ENCODE results near the gene RPLP2.
A peak's percentile ranks its signal among the peaks of the same experiment; 100 is the strongest.

The RPLP2 gene

DNA sequence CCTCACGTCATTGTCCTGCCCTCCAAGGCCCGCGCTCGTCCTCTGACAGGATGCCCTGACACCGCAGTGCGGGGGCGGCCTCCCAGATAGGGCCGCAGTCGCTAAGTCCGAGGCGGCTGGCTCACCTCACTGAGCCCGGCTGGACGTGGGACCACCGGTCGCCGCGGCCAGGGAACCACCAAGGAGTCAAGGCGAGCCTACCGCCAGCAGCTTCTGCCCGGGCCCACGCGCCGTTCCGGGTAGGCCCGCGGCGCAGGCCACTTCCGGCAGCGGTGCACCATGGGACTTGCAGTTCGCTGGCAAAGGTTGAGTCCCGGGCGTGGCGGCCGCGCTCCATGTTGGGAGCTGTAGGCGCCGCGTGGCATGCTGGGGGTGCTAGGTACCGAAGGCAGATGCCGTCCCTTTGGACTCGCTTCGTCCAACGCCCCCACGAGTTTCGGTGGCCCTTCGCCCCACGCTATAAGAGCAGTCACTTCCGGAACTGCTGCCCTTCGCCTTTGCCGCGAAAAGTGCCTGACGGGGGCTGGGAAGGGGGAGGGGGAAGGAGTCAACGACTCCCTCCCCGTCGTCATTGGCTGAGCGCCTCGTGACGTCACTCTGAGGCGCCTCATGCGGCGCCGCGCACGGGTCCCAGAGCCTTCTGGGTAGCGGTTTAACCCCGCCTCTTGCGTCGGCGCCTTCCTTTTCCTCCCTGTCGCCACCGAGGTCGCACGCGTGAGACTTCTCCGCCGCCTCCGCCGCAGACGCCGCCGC, at the start of gene RPLP2:
RPLP2 (plus strand) TSS at position 681 of the 753 bp plus-strand sequence. CDS start 268 bp downstream, outside the sequence.
- H3K9me3 Mint-ChIP-seq, result no peaks in the 10 kb centered on the region
- peak within 1 kb of the TSS; percentile 92 for H3K4me3 Mint-ChIP-seq
- peaks cover 51% of the 10 kb centered on the region for H3K4me1 Mint-ChIP-seq (ENCODE audit: low read depth)
- H3K27ac Mint-ChIP-seq, result peak within 1 kb of the TSS; percentile 97
- intact Hi-C loops (cut with micrococcal nuclease), result loop anchor here (1.0 to 5.0 kb wide), 2 partner anchors 10 to 33 kb away; partner anchors contain the start of genes POLR2L and TSPAN4
- H3K36me3 Mint-ChIP-seq (ENCODE audit: low read depth), result peaks cover 58% of the 10 kb centered on the region
- no peaks in the 10 kb centered on the region for H3K27me3 Mint-ChIP-seq

DNA sequence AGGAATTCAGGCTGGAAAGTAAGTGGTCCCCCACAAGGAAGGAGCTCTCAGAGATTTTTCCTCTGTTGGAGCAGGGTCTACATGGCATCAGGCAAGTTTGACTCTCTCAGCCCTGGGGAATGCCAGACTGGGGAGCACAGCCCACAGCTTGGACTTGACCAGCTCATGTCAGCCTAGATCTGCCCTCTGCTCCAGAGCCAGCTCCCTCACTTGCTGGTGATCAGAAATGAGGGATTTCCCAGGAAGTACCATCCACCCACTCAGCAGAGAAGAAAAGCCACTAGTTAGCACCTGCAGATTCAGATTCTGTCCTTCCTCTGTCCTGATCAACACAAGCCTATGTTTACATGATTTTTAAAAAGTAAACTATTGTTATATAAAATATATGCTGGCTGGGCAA, 49.5 kb upstream of the RPLP2 start:
- Mint-ChIP-seq H3K36me3 (ENCODE audit: low read depth) (peaks cover 100% of the 10 kb centered on the region), H3K9me3 (no peaks in the 10 kb centered on the region), H3K4me1 (ENCODE audit: low read depth) (peaks cover 18% of the 10 kb centered on the region), H3K27me3 (no peaks in the 10 kb centered on the region), H3K4me3 (no peak overlapping the region), H3K27ac (peak overlapping the region; percentile 34)
- intact Hi-C loops (cut with micrococcal nuclease), result no loop called here

DNA sequence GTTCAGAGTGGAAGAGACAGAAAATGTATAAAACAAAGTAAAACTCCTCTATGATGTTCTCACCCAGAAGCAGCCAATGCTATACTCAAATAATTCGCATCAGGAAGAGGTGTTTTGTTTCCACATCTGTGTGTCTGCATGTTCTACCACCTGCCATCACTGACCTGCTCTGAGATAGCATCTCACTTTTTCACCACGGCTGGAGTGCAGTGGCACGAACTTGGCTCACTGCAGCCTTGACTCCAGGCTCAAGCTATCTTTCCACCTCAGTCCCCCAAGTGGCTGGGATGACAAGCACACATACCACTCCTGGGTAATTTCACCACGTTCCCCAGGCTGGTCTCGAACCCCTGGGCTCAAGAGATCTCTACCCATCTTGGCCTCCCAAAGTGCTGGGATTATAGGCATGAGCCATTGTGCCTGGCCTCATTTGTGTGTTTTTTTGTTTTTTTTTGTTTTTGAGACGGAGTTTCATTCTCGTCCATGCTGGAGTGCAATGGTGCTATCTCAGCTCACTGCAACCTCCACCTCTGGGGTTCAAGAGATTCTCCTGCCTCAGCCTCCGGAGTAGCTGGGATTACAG, 48.1 kb upstream of the RPLP2 start:
- H3K36me3 Mint-ChIP-seq (ENCODE audit: low read depth), result peaks cover 100% of the 10 kb centered on the region
- H3K4me1 Mint-ChIP-seq (ENCODE audit: low read depth), result peaks cover 31% of the 10 kb centered on the region
- no peak overlapping the region for H3K4me3 Mint-ChIP-seq
- H3K27me3 Mint-ChIP-seq, result no peaks in the 10 kb centered on the region
- intact Hi-C loops (cut with micrococcal nuclease), result no loop called here
- no peaks in the 10 kb centered on the region for H3K9me3 Mint-ChIP-seq
- H3K27ac Mint-ChIP-seq, result no peak overlapping the region

- Mint-ChIP-seq H3K27ac (peak overlapping the region; percentile 42), H3K27me3 (no peaks in the 10 kb centered on the region), H3K9me3 (no peaks in the 10 kb centered on the region), H3K4me1 (ENCODE audit: low read depth) (peaks cover 41% of the 10 kb centered on the region), H3K36me3 (ENCODE audit: low read depth) (peaks cover 100% of the 10 kb centered on the region), H3K4me3 (no peak overlapping the region)
- intact Hi-C loops (cut with micrococcal nuclease), result no loop called here
These were observed 47.2 kb upstream of the RPLP2 start for GRCh38 chr11:762421-763072.

- peaks cover 99% of the 10 kb centered on the region for H3K36me3 Mint-ChIP-seq (ENCODE audit: low read depth)
- no peak overlapping the region for H3K4me3 Mint-ChIP-seq
- no peaks in the 10 kb centered on the region for H3K27me3 Mint-ChIP-seq
- intact Hi-C loops (cut with micrococcal nuclease), result no loop called here
- no peaks in the 10 kb centered on the region for H3K9me3 Mint-ChIP-seq
- peak overlapping the region; percentile 42 for H3K27ac Mint-ChIP-seq
- peaks cover 41% of the 10 kb centered on the region for H3K4me1 Mint-ChIP-seq (ENCODE audit: low read depth)
These were observed 46.7 kb upstream of the RPLP2 start for GRCh38 chr11:763073-763463.

DNA sequence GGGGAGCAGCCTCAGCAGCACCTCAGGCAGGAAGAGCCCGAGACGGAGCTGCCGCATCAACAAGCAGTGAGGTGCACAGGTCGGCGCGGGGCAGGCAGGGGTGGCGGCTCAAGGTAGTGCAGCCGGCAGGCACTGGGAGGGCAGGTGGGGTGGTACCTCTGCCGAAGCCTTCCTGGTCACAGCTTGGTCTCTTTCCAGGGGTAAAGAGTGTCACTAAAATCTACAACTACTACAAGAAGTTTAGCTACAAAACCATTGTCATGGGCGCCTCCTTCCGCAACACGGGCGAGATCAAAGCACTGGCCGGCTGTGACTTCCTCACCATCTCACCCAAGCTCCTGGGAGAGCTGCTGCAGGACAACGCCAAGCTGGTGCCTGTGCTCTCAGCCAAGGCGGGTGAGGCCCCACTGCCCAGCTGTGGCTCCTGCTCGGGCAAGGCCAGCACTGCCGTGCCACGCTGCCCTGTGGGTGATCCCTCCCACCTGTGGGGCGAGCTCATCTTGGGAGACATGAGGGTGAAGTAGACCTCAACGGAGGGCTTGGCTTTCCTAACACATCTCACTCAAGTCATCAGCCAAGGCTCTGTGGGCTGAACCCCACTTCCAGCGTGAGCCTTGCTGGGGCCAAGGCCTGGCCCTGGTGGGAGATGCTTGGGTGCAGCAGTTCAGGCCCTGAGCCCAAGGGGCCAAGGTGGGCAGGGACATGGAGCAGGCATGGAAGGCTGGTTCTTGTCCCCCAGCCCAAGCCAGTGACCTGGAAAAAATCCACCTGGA, 46.0 kb upstream of the RPLP2 start:
- intact Hi-C loops (cut with micrococcal nuclease), result no loop called here
- no peaks in the 10 kb centered on the region for H3K27me3 Mint-ChIP-seq
- no peak overlapping the region for H3K4me3 Mint-ChIP-seq
- H3K4me1 Mint-ChIP-seq (ENCODE audit: low read depth), result peaks cover 41% of the 10 kb centered on the region
- H3K27ac Mint-ChIP-seq, result peak overlapping the region; percentile 42
- peaks cover 96% of the 10 kb centered on the region for H3K36me3 Mint-ChIP-seq (ENCODE audit: low read depth)
- H3K9me3 Mint-ChIP-seq, result no peaks in the 10 kb centered on the region

DNA sequence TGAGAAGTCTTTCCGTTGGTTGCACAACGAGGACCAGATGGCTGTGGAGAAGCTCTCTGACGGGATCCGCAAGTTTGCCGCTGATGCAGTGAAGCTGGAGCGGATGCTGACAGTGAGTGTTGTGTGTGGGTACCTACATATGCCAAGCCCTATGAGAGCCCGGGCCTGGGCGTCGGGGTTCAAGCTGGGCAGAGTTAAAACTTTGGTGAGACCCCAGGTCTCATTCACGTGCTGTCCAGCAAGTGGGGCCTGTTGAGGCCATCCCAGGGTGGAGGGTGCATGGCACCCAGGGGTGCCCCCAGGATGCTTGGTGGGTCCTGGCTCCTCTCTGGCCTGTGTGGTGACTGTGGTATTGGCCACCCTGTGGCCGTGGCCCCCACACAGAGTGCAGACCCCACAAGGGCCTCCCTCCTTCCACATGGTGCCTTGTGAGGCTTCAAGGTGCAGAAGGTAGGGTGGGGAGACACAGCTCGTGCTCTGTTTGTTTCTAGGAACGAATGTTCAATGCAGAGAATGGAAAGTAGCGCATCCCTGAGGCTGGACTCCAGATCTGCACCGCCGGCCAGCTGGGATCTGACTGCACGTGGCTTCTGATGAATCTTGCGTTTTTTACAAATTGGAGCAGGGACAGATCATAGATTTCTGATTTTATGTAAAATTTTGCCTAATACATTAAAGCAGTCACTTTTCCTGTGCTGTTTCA, 45.3 kb upstream of the RPLP2 start:
- no peak overlapping the region for H3K27ac Mint-ChIP-seq
- H3K9me3 Mint-ChIP-seq, result no peaks in the 10 kb centered on the region
- intact Hi-C loops (cut with micrococcal nuclease), result no loop called here
- peaks cover 41% of the 10 kb centered on the region for H3K4me1 Mint-ChIP-seq (ENCODE audit: low read depth)
- peaks cover 96% of the 10 kb centered on the region for H3K36me3 Mint-ChIP-seq (ENCODE audit: low read depth)
- H3K27me3 Mint-ChIP-seq, result no peaks in the 10 kb centered on the region
- no peak overlapping the region for H3K4me3 Mint-ChIP-seq

- H3K4me1 Mint-ChIP-seq (ENCODE audit: low read depth), result peaks cover 41% of the 10 kb centered on the region
- intact Hi-C loops (cut with micrococcal nuclease), result no loop called here
- H3K27me3 Mint-ChIP-seq, result no peaks in the 10 kb centered on the region
- peaks cover 96% of the 10 kb centered on the region for H3K36me3 Mint-ChIP-seq (ENCODE audit: low read depth)
- no peak overlapping the region for H3K4me3 Mint-ChIP-seq
- no peaks in the 10 kb centered on the region for H3K9me3 Mint-ChIP-seq
- H3K27ac Mint-ChIP-seq, result no peak overlapping the region
These were observed 44.6 kb upstream of the RPLP2 start for GRCh38 chr11:765025-765801.

GRCh38 chr11:765802-766091, 44.0 kb upstream of the RPLP2 start:
- intact Hi-C loops (cut with micrococcal nuclease), result no loop called here
- H3K36me3 Mint-ChIP-seq (ENCODE audit: low read depth), result peaks cover 96% of the 10 kb centered on the region
- no peaks in the 10 kb centered on the region for H3K27me3 Mint-ChIP-seq
- H3K27ac Mint-ChIP-seq, result no peak overlapping the region
- H3K4me3 Mint-ChIP-seq, result no peak overlapping the region
- peaks cover 41% of the 10 kb centered on the region for H3K4me1 Mint-ChIP-seq (ENCODE audit: low read depth)
- H3K9me3 Mint-ChIP-seq, result no peaks in the 10 kb centered on the region

DNA sequence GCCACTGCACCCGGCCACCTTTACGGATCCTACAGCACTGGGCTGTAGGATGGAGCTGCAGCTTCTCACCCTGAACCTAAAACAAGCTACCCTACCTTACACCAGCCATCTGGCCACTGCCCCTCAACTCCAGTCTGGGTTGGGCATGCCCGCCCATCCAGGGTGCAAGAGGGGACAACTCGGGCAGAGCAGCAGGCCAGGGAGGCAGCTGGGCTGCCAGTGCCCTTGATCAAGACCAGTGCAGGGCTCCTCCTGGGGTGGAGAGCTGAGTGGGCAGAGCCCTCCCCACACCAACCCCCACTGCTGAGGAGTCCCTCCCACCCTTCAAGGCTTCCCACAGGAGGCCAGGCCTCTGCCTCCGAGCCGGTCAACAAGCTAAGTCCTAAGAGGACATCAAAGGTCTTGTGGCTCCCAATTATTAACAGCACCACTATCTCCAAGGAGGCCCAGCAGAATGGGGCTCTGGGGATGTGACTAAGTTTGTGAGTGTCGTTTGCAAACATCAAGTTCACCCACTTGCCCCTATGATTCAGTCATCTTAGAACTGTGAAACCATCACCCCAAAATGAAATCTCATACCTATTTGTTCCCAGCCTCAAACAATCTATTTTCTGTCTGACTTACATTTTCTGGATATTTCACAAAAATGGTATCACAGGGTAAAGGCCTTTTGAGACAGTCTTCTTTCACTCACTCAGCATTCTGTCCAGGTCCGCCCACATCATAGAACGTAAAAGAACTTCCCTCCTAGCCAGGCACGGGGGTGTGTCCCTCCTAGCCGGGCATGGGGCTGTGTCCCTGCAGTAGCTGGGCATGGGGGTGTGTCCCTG, 43.4 kb upstream of the RPLP2 start:
- Mint-ChIP-seq H3K27ac (no peak overlapping the region), H3K4me1 (ENCODE audit: low read depth) (peaks cover 41% of the 10 kb centered on the region), H3K4me3 (no peak overlapping the region), H3K27me3 (no peaks in the 10 kb centered on the region), H3K36me3 (ENCODE audit: low read depth) (peaks cover 96% of the 10 kb centered on the region), H3K9me3 (no peaks in the 10 kb centered on the region)
- intact Hi-C loops (cut with micrococcal nuclease), result no loop called here

GRCh38 chr11:766936-767210, 42.9 kb upstream of the RPLP2 start:
- intact Hi-C loops (cut with micrococcal nuclease), result no loop called here
- no peak overlapping the region for H3K27ac Mint-ChIP-seq
- H3K4me3 Mint-ChIP-seq, result no peak overlapping the region
- peaks cover 96% of the 10 kb centered on the region for H3K36me3 Mint-ChIP-seq (ENCODE audit: low read depth)
- H3K27me3 Mint-ChIP-seq, result no peaks in the 10 kb centered on the region
- H3K4me1 Mint-ChIP-seq (ENCODE audit: low read depth), result peaks cover 41% of the 10 kb centered on the region
- H3K9me3 Mint-ChIP-seq, result no peaks in the 10 kb centered on the region

GRCh38 chr11:767238-767637, 42.5 kb upstream of the RPLP2 start:
- intact Hi-C loops (cut with micrococcal nuclease), result no loop called here
- Mint-ChIP-seq H3K9me3 (no peaks in the 10 kb centered on the region), H3K4me3 (no peak overlapping the region), H3K4me1 (ENCODE audit: low read depth) (peaks cover 39% of the 10 kb centered on the region), H3K36me3 (ENCODE audit: low read depth) (peaks cover 96% of the 10 kb centered on the region), H3K27ac (no peak overlapping the region), H3K27me3 (no peaks in the 10 kb centered on the region)

Data from dendritic cell treated with granulocyte-macrophage colony-stimulating factor and Interleukin-4, amounts not matched to agents 40 ng/mL and 50 ng/mL, for 4 days (primary cell).